Lower leg skin (tissue), 3 donors: Measurements from ENCODE around the gene TREH.

ENCODE experiments used
- POLR2A ChIP-seq, 2 donors: fragments of 450-650 bp; IDR thresholded peaks; one replicate each; pipeline ENCODE4 v1.6.1; 2016 to 2017; ENCODE audit warnings: antibody characterized with exemption in 2 of 2, mild to moderate bottlenecking in 1 of 2, moderate library complexity in 1 of 2
- TF ChIP-seq, protein P1 (sequence below), 3 donors: fragments of 450-650 bp; IDR thresholded peaks; one replicate each; pipeline ENCODE4 v1.5.1; 2016; ENCODE audit warnings: antibody characterized with exemption in 3 of 3, mild to moderate bottlenecking in 3 of 3, moderate library complexity in 2 of 3

DNA sequence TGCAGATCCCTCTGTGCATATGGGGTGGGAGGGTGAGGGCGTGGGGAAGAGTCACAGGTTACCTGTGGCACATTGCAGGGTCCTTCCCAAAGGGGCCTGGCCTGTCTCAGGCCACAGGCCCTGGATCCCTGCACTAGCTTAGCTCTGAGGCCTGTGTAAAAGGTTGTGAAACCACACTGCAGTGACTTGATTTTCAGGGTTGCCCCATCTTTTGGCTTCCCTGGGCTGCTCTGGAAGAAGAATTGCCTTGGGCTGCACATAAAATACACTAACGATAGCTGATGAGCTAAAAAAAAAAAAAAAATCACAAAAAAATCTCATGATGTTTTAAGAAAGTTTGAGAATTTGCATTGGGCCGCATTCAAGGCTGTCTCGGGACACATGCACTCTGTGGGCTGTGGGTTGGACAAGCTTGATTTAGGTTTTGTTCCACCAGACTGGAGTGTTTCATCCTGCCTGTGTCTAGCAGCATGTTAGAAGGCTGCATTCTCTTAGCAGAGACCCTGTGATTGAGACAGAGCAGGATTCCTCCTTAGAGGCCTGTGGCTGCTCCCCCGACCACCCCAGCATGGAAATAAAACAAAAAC, 35.9 kb upstream of the TREH start:
- TF ChIP-seq, protein P1, sequence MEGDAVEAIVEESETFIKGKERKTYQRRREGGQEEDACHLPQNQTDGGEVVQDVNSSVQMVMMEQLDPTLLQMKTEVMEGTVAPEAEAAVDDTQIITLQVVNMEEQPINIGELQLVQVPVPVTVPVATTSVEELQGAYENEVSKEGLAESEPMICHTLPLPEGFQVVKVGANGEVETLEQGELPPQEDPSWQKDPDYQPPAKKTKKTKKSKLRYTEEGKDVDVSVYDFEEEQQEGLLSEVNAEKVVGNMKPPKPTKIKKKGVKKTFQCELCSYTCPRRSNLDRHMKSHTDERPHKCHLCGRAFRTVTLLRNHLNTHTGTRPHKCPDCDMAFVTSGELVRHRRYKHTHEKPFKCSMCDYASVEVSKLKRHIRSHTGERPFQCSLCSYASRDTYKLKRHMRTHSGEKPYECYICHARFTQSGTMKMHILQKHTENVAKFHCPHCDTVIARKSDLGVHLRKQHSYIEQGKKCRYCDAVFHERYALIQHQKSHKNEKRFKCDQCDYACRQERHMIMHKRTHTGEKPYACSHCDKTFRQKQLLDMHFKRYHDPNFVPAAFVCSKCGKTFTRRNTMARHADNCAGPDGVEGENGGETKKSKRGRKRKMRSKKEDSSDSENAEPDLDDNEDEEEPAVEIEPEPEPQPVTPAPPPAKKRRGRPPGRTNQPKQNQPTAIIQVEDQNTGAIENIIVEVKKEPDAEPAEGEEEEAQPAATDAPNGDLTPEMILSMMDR (IDR thresholded peaks at IDR 0.05) = no peak
- no peak for TF ChIP-seq POLR2A (IDR thresholded peaks at IDR 0.05)
